ENCODE measurements around the gene CRIP1.

The CRIP1 gene

GRCh38 chr14:105495101-105495989, 8.7 kb downstream of the CRIP1 start:
- no peak for DNase-seq

- DNase-seq = no peak
Measured at GRCh38 chr14:105495990-105496830, 9.5 kb downstream of the CRIP1 start.

- no peak for DNase-seq
Measured at GRCh38 chr14:105496831-105497591, 10.3 kb downstream of the CRIP1 start.

GRCh38 chr14:105497671-105498429, 11.2 kb downstream of the CRIP1 start:
- no peak for DNase-seq

- DNase-seq = no peak
Measured at GRCh38 chr14:105498430-105499255, 12.0 kb downstream of the CRIP1 start.

GRCh38 chr14:105499256-105500035, 12.8 kb downstream of the CRIP1 start:
- no peak for DNase-seq

GRCh38 chr14:105500036-105500725, 13.5 kb downstream of the CRIP1 start:
- no peak for DNase-seq

GRCh38 chr14:105500726-105501101, 14.0 kb downstream of the CRIP1 start:
- DNase-seq = no peak

GRCh38 chr14:105501504-105502291, 15.0 kb downstream of the CRIP1 start:
- no peak for DNase-seq

- no peak for DNase-seq
Measured at GRCh38 chr14:105502446-105503295, 16.0 kb downstream of the CRIP1 start.

GRCh38 chr14:105503296-105503640, 16.6 kb downstream of the CRIP1 start:
- no peak for DNase-seq

- DNase-seq = no peak
Measured at GRCh38 chr14:105503935-105504692, 17.4 kb downstream of the CRIP1 start.

- DNase-seq = no peak
Measured at GRCh38 chr14:105505101-105505500, 18.4 kb downstream of the CRIP1 start.

GRCh38 chr14:105507247-105507646, 20.6 kb downstream of the CRIP1 start:
- DNase-seq = no peak

GRCh38 chr14:105508069-105508468, 21.4 kb downstream of the CRIP1 start:
- no peak for DNase-seq

- no peak for DNase-seq
Measured at GRCh38 chr14:105508601-105509000, 21.9 kb downstream of the CRIP1 start.

GRCh38 chr14:105517096-105517495, 30.4 kb downstream of the CRIP1 start:
- no peak for DNase-seq
